Cardiac fibroblast (primary cell): ENCODE results near the gene OSBPL5.

ENCODE experiments used
- DNase-seq, 2 donors: peaks; one replicate each; pipeline versions ENCODE4 v3.0.0 to v3.0.0-alpha.2; 2010; ENCODE audit warnings: low read depth in 2 of 2
- H3K4me3 ChIP-seq, 2 donors: replicated peaks in 1 of 2; 1 replicate in 1 of 2; 2 replicates in 1 of 2; pipeline ENCODE4 v1.5.1; 2011; ENCODE audit warnings: low read depth in 2 of 2, low read length in 2 of 2, mild to moderate bottlenecking in 2 of 2, moderate library complexity in 1 of 2
- CTCF ChIP-seq: IDR thresholded peaks from one replicate; pipeline ENCODE4 v1.5.1; 2011; ENCODE audit warnings: low read depth, mild to moderate bottlenecking, low read length, inconsistent platforms

OSBPL5 gene

GRCh38 chr11:3101921-3102640 lies 63.0 kb downstream of the OSBPL5 start:
- no peak for DNase-seq
- H3K4me3 ChIP-seq, result no peak overlapping the region
- no peak for TF ChIP-seq CTCF

GRCh38 chr11:3099178-3099577 lies 65.9 kb downstream of the OSBPL5 start:
- H3K4me3 ChIP-seq, result no peak overlapping the region
- no peak for TF ChIP-seq CTCF
- DNase-seq, result no peak

GRCh38 chr11:3096909-3097530 lies 68.1 kb downstream of the OSBPL5 start:
- H3K4me3 ChIP-seq, result no peak overlapping the region
- DNase-seq, result no peak
- no peak for TF ChIP-seq CTCF

GRCh38 chr11:3095712-3096361 lies 69.3 kb downstream of the OSBPL5 start:
- H3K4me3 ChIP-seq, result peak overlapping the region in 1 of 2 donors; percentile 18
- no peak for TF ChIP-seq CTCF
- peak; percentile 88 to 89 for DNase-seq

GRCh38 chr11:3094223-3094824 lies 70.8 kb downstream of the OSBPL5 start:
- no peak for TF ChIP-seq CTCF
- no peak overlapping the region for H3K4me3 ChIP-seq
- no peak for DNase-seq

- DNase-seq, result no peak
- H3K4me3 ChIP-seq, result no peak overlapping the region
- no peak for TF ChIP-seq CTCF
Measured at GRCh38 chr11:3093281-3094191, 71.6 kb downstream of the OSBPL5 start.
